GM18861 (cell line): ENCODE data around the gene PDGFB.

Experiments
- ATAC-seq: cut with Tn5 transposase; IDR thresholded peaks from one replicate; pipeline ENCODE4 v1.9.1; 2021; ENCODE audit not compliant: unreplicated experiment

PDGFB gene

GRCh38 chr22:39277142-39277607 lies 32.4 kb upstream of the PDGFB start:
- no peak for ATAC-seq

- no peak for ATAC-seq
Observed at GRCh38 chr22:39276440-39277141, 31.8 kb upstream of the PDGFB start.

GRCh38 chr22:39275814-39276439 lies 31.1 kb upstream of the PDGFB start:
- ATAC-seq, result no peak

- ATAC-seq, result no peak
Observed at GRCh38 chr22:39273950-39274887, 29.4 kb upstream of the PDGFB start.

GRCh38 chr22:39270792-39271191 lies 26.0 kb upstream of the PDGFB start:
- ATAC-seq, result no peak

- ATAC-seq, result no peak
Observed at GRCh38 chr22:39270280-39270679, 25.5 kb upstream of the PDGFB start.

- no peak for ATAC-seq
Observed at GRCh38 chr22:39269095-39269790, 24.5 kb upstream of the PDGFB start.

- ATAC-seq, result no peak
Observed at GRCh38 chr22:39268645-39269044, 23.9 kb upstream of the PDGFB start.

- ATAC-seq, result no peak
Observed at GRCh38 chr22:39267974-39268373, 23.2 kb upstream of the PDGFB start.

- peak; percentile 86 for ATAC-seq
Observed at GRCh38 chr22:39266398-39267030, 21.7 kb upstream of the PDGFB start.

- ATAC-seq, result no peak
Observed at GRCh38 chr22:39265143-39265886, 20.5 kb upstream of the PDGFB start.

GRCh38 chr22:39264349-39265038 lies 19.7 kb upstream of the PDGFB start:
- ATAC-seq, result no peak

GRCh38 chr22:39263626-39264348 lies 19.0 kb upstream of the PDGFB start:
- ATAC-seq, result no peak

GRCh38 chr22:39259666-39260065 lies 14.9 kb upstream of the PDGFB start:
- ATAC-seq, result no peak

- no peak for ATAC-seq
Observed at GRCh38 chr22:39257901-39258475, 13.2 kb upstream of the PDGFB start.

- ATAC-seq, result no peak
Observed at GRCh38 chr22:39256979-39257378, 12.2 kb upstream of the PDGFB start.

GRCh38 chr22:39256186-39256552 lies 11.4 kb upstream of the PDGFB start:
- no peak for ATAC-seq

- ATAC-seq, result no peak
Observed at GRCh38 chr22:39255449-39256185, 10.8 kb upstream of the PDGFB start.
